GM23338 (cell line): Measurements from ENCODE around the gene PEPD. TPM values are rescaled to one million over a fixed set of nuclear protein-coding genes. Genes with fewer than 3 reads are reported as not detected.
A peak's percentile ranks its signal among the peaks of the same experiment; 100 is the strongest.

Experiments used
- ATAC-seq: fragments of 200-7000 bp; cut with Tn5 transposase; 3 replicates; pipeline ENCODE4 v1.9.1; 2020
- DNase-seq: peaks from one replicate; pipeline ENCODE4 v3.0.0-alpha.2; 2015; ENCODE audit warnings: low spot score
- H2AFZ ChIP-seq: fragments of 200-600 bp; sonication (generic); 2 replicates; pipeline ENCODE4 v1.8.0; 2016; ENCODE audit warnings: antibody characterized with exemption, mild to moderate bottlenecking, moderate library complexity
- H3F3A ChIP-seq: fragments of 200-600 bp; sonication (generic); replicated peaks from 2 replicates; pipeline ENCODE4 v1.8.0; 2017; ENCODE audit warnings: antibody characterized with exemption, mixed run types, low read depth
- H3K27ac ChIP-seq: fragments of 200-600 bp; sonication (generic); 2 replicates; pipeline ENCODE4 v1.6.1; 2016; ENCODE audit warnings: low read depth
- H3K27me3 ChIP-seq: fragments of 200-600 bp; sonication (generic); 2 replicates; pipeline ENCODE4 v1.8.0; 2016; ENCODE audit warnings: mild to moderate bottlenecking, mixed run types, moderate library complexity; ENCODE audit not compliant: insufficient read depth
- H3K36me3 ChIP-seq: fragments of 200-600 bp; sonication (generic); 2 replicates; pipeline ENCODE4 v1.8.0; 2016; ENCODE audit warnings: mild to moderate bottlenecking; ENCODE audit not compliant: insufficient read depth
- H3K4me1 ChIP-seq: fragments of 200-600 bp; sonication (generic); 2 replicates; pipeline ENCODE4 v1.8.0; 2016; ENCODE audit warnings: mild to moderate bottlenecking, moderate library complexity; ENCODE audit not compliant: insufficient read depth
- H3K4me2 ChIP-seq: fragments of 200-600 bp; sonication (generic); 2 replicates; pipeline ENCODE4 v1.7.1; 2017; ENCODE audit warnings: mixed run types
- H3K4me3 ChIP-seq: fragments of 200-600 bp; sonication (generic); 2 replicates; pipeline ENCODE4 v1.6.1; 2016; ENCODE audit warnings: mixed run types
- H3K79me2 ChIP-seq: fragments of 200-600 bp; sonication (generic); replicated peaks from 2 replicates; pipeline ENCODE4 v1.8.0; 2017; ENCODE audit warnings: mild to moderate bottlenecking; ENCODE audit not compliant: insufficient read depth
- H3K9me2 ChIP-seq: fragments of 200-600 bp; sonication (generic); 2 replicates; pipeline ENCODE4 v1.8.0; 2017; ENCODE audit not compliant: insufficient read depth
- H4K20me1 ChIP-seq: fragments of 200-600 bp; sonication (generic); replicated peaks from 2 replicates; pipeline ENCODE4 v1.8.0; 2017; ENCODE audit warnings: mild to moderate bottlenecking; ENCODE audit not compliant: insufficient read depth
- H3K27ac Mint-ChIP-seq: 2 replicates; pipeline ENCODE4 v1.8.0; 2020; ENCODE audit warnings: inconsistent platforms, mild to moderate bottlenecking, moderate library complexity, mixed read lengths
- H3K27me3 Mint-ChIP-seq: 3 replicates; pipeline ENCODE4 v1.8.0; 2022; ENCODE audit warnings: low read depth, mild to moderate bottlenecking, moderate library complexity, mixed read lengths, inconsistent platforms; ENCODE audit not compliant: insufficient read depth, poor library complexity
- H3K36me3 Mint-ChIP-seq: 3 replicates; pipeline ENCODE4 v1.8.0; 2021; ENCODE audit warnings: low read depth, mild to moderate bottlenecking, inconsistent platforms, moderate library complexity, mixed read lengths
- H3K4me1 Mint-ChIP-seq: 3 replicates; pipeline ENCODE4 v1.8.0; 2020; ENCODE audit warnings: mild to moderate bottlenecking, inconsistent platforms, mixed read lengths
- H3K4me3 Mint-ChIP-seq: 3 replicates; pipeline ENCODE4 v1.8.0; 2021; ENCODE audit warnings: moderate library complexity, mild to moderate bottlenecking, inconsistent platforms, mixed read lengths
- H3K9me3 Mint-ChIP-seq: 3 replicates; pipeline ENCODE4 v1.8.0; 2020; ENCODE audit warnings: moderate library complexity, mild to moderate bottlenecking, inconsistent platforms, mixed read lengths
- CREB1 ChIP-seq: fragments of 250-450 bp; sonication (Bioruptor Pico); IDR thresholded peaks from 2 replicates; pipeline ENCODE4 v1.5.0; 2020; ENCODE audit warnings: low read depth, mild to moderate bottlenecking, moderate library complexity
- ETS1 ChIP-seq: IDR thresholded peaks from 2 replicates; pipeline ENCODE4 v1.6.1; 2016; ENCODE audit warnings: antibody characterized with exemption
- EZH2 ChIP-seq: fragments of 200-600 bp; sonication (generic); IDR thresholded peaks from one replicate; pipeline ENCODE4 v1.8.0; 2017; ENCODE audit warnings: antibody characterized with exemption, mild to moderate bottlenecking, low read depth; ENCODE audit not compliant: unreplicated experiment
- JUNB ChIP-seq: IDR thresholded peaks from one replicate; pipeline ENCODE4 v1.6.1; 2016; ENCODE audit warnings: antibody characterized with exemption; ENCODE audit not compliant: unreplicated experiment
- NANOG ChIP-seq: IDR thresholded peaks from 2 replicates; pipeline ENCODE4 v1.6.1; 2016; ENCODE audit warnings: antibody characterized with exemption, borderline replicate concordance
- REST ChIP-seq: IDR thresholded peaks from one replicate; pipeline ENCODE4 v1.6.1; 2018; ENCODE audit warnings: antibody characterized with exemption; ENCODE audit not compliant: unreplicated experiment
- STAT1 ChIP-seq: IDR thresholded peaks from one replicate; pipeline ENCODE4 v1.6.1; 2016; ENCODE audit warnings: antibody characterized with exemption; ENCODE audit not compliant: unreplicated experiment
- ZNF331 ChIP-seq: fragments of 250-450 bp; sonication (Bioruptor Pico); IDR thresholded peaks from 2 replicates; pipeline ENCODE4 v1.5.0; 2020; ENCODE audit warnings: low read depth, mild to moderate bottlenecking, moderate library complexity
- ZNF462 ChIP-seq: fragments of 250-450 bp; sonication (Bioruptor Pico); IDR thresholded peaks from 2 replicates; pipeline ENCODE4 v1.5.0; 2020; ENCODE audit warnings: mild to moderate bottlenecking, moderate library complexity
- polyA plus RNA-seq: library from polyadenylated mRNA; unstranded; fragments of >200 nt; fragmentation: Nextera tagmentation; extraction: Ambion mirVana; gene quantifications from 2 replicates; pipeline ENCODE4 v1.2.1, GENCODE V29; 2016
- total RNA-seq: library from RNA; depleted of rRNA; stranded (reverse); fragments of >200 nt; shearing (Covaris generic); gene quantifications from 2 replicates; pipeline ENCODE4 v1.2.3, GENCODE V29; 2014

PEPD gene
- total and polyA plus RNA-seq, 2 experiments from 2014 or later, result 81.7 to 89.2 TPM

GRCh38 chr19:33507021-33507956 lies 14.3 kb downstream of the PEPD start:
- no peaks in the 10 kb centered on the region for H3K9me2 ChIP-seq
- no peak overlapping the region; the same call in 1 of the 2 replicates for H3K27ac ChIP-seq
- no peaks in the 10 kb centered on the region for H3K36me3 ChIP-seq
- Mint-ChIP-seq H3K36me3 (peaks cover 3% of the 10 kb centered on the region; the same call in 2 of the 3 replicates), H3K27ac (no peak overlapping the region), H3K27me3 (peaks cover 4% of the 10 kb centered on the region), H3K4me1 (peaks cover 32% of the 10 kb centered on the region), H3K4me3 (no peak overlapping the region; the same call in 2 of the 3 replicates), H3K9me3 (no peaks in the 10 kb centered on the region)
- H3K4me1 ChIP-seq, result peaks cover 22% of the 10 kb centered on the region
- H3F3A ChIP-seq, result no peaks in the 10 kb centered on the region
- no peak overlapping the region for H3K4me3 ChIP-seq
- H3K4me2 ChIP-seq, result no peak overlapping the region
- H4K20me1 ChIP-seq, result 0 out of 2 replicates have a peak, but pooled peaks cover 3% of the 10 kb centered on the region
- DNase-seq (peak; percentile 18), ATAC-seq (no peak)
- 0 out of 2 replicates have a peak, but pooled peaks cover 6% of the 10 kb centered on the region for H3K79me2 ChIP-seq
- H3K27me3 ChIP-seq, result no peaks in the 10 kb centered on the region
- H2AFZ ChIP-seq, result no peak overlapping the region
- no peak for TF ChIP-seq STAT1

GRCh38 chr19:33506498-33506897 lies 15.1 kb downstream of the PEPD start:
- no peak overlapping the region; the same call in 2 of the 3 replicates for H3K4me3 Mint-ChIP-seq
- no peak overlapping the region for H3K4me3 ChIP-seq
- no peaks in the 10 kb centered on the region for H3K9me2 ChIP-seq
- peaks cover 29% of the 10 kb centered on the region for H3K4me1 Mint-ChIP-seq
- H3K9me3 Mint-ChIP-seq, result no peaks in the 10 kb centered on the region
- H2AFZ ChIP-seq, result no peak overlapping the region
- H3K4me2 ChIP-seq, result no peak overlapping the region
- peaks cover 3% of the 10 kb centered on the region; the same call in 2 of the 3 replicates for H3K36me3 Mint-ChIP-seq
- 0 out of 2 replicates have a peak, but pooled peaks cover 4% of the 10 kb centered on the region for H3K79me2 ChIP-seq
- no peak for ATAC-seq
- H3K27ac ChIP-seq, result no peak overlapping the region
- no peaks in the 10 kb centered on the region for H3K36me3 ChIP-seq
- H3K27ac Mint-ChIP-seq, result no peak overlapping the region
- no peak for DNase-seq
- peaks cover 17% of the 10 kb centered on the region for H3K4me1 ChIP-seq
- H3F3A ChIP-seq, result no peaks in the 10 kb centered on the region
- H3K27me3 Mint-ChIP-seq, result peaks cover 4% of the 10 kb centered on the region
- no peaks in the 10 kb centered on the region for H3K27me3 ChIP-seq
- H4K20me1 ChIP-seq, result 0 out of 2 replicates have a peak, but pooled peaks cover 3% of the 10 kb centered on the region
- no peak for TF ChIP-seq ZNF331
- no peak for TF ChIP-seq ETS1
- no peak for TF ChIP-seq JUNB
- TF ChIP-seq REST, result no peak
- TF ChIP-seq EZH2, result no peak
- no peak for TF ChIP-seq NANOG
- TF ChIP-seq ZNF462, result no peak
- no peak for TF ChIP-seq STAT1
- TF ChIP-seq CREB1 (CRISPR knock-in tag), result no peak
